ENCODE measurements around the gene MRPL49. TPM values are rescaled to one million over a fixed set of nuclear protein-coding genes. Genes with fewer than 3 reads are reported as not detected.

The MRPL49 gene
- total RNA-seq, 1 experiment from 2014 or later, result 55.9 TPM

- Mint-ChIP-seq H3K4me3 (peak overlapping the region; percentile 94), H3K27ac (peak overlapping the region; percentile 99), H3K9me3 (no peaks in the 10 kb centered on the region), H3K36me3 (peaks cover 39% of the 10 kb centered on the region), H3K4me1 (peaks cover 16% of the 10 kb centered on the region), H3K27me3 (ENCODE audit: low read depth) (no peaks in the 10 kb centered on the region)
- ATAC-seq (no peak), DNase-seq (ENCODE audit: low spot score) (no peak)
- TF ChIP-seq KAT7 (CRISPR knock-in tag; IDR thresholded peaks at IDR 0.05; ENCODE audit: borderline replicate concordance) (0 out of 2 replicates have a peak, but pooled peaks have one; percentile 3), ATF2 (CRISPR knock-in tag; IDR thresholded peaks at IDR 0.05; ENCODE audit: borderline replicate concordance, low read depth) (no peak), SP1 (CRISPR knock-in tag; conservative IDR thresholded peaks at IDR 0.05) (no peak), RELA (CRISPR knock-in tag; IDR thresholded peaks at IDR 0.05; ENCODE audit: borderline replicate concordance) (0 out of 2 replicates have a peak, but pooled peaks have one; percentile 9), CTCF (IDR thresholded peaks at IDR 0.05) (no peak), NR3C1 (CRISPR knock-in tag; conservative IDR thresholded peaks at IDR 0.05; ENCODE audit: low read depth) (no peak)
- POLR2A ChIA-PET, result interaction anchor here (0.6 kb wide), 2 partner anchors 135 to 159 kb away, joined by 3 read pairs; no protein-coding TSS in a partner anchor
- CTCF ChIA-PET, result interaction anchor here (1.1 to 1.4 kb wide), 4 partner anchors 27 to 98 kb away, joined by 3 to 6 read pairs (median 3); partner anchors contain the start of gene CAPN1
Observed at GRCh38 chr11:65083134-65083833, 38.8 kb upstream of the MRPL49 start.

- H3K27ac Mint-ChIP-seq, result peak within 1 kb of the TSS; percentile 99
- no peaks in the 10 kb centered on the region for H3K27me3 Mint-ChIP-seq (ENCODE audit: low read depth)
- ChIA-PET POLR2A (interaction anchor here (0.6 kb wide), 2 partner anchors 136 to 160 kb away, joined by 3 read pairs; no protein-coding TSS in a partner anchor), CTCF (interaction anchor here (1.3 to 1.4 kb wide), 2 partner anchors 26 to 71 kb away, joined by 3 to 6 read pairs; no protein-coding TSS in a partner anchor)
- no peaks in the 10 kb centered on the region for H3K9me3 Mint-ChIP-seq
- H3K4me3 Mint-ChIP-seq, result peak within 1 kb of the TSS; percentile 94
- H3K4me1 Mint-ChIP-seq, result peaks cover 10% of the 10 kb centered on the region
- ATAC-seq (peak; percentile 81), DNase-seq (ENCODE audit: low spot score) (peak; percentile 96)
- peaks cover 31% of the 10 kb centered on the region for H3K36me3 Mint-ChIP-seq
- TF ChIP-seq RORB (CRISPR knock-in tag; IDR thresholded peaks at IDR 0.05) (no peak), E2F5 (CRISPR knock-in tag; IDR thresholded peaks at IDR 0.05) (peak; percentile 92), NFATC4 (CRISPR knock-in tag; IDR thresholded peaks at IDR 0.05) (no peak), TEAD4 (CRISPR knock-in tag; IDR thresholded peaks at IDR 0.05) (peak; percentile 62; the same call in 1 of the 2 replicates), KAT7 (CRISPR knock-in tag; IDR thresholded peaks at IDR 0.05; ENCODE audit: borderline replicate concordance) (no peak), TEAD1 (CRISPR knock-in tag; IDR thresholded peaks at IDR 0.05) (peak; percentile 89), PRRX2 (CRISPR knock-in tag; IDR thresholded peaks at IDR 0.05) (no peak), NFYB (CRISPR knock-in tag; conservative IDR thresholded peaks at IDR 0.05; ENCODE audit: low read depth) (no peak), NFE2L1 (CRISPR knock-in tag; IDR thresholded peaks at IDR 0.05) (peak; percentile 89; the same call in 1 of the 2 replicates), AFF4 (CRISPR knock-in tag; IDR thresholded peaks at IDR 0.05; ENCODE audit: borderline replicate concordance) (no peak), ZNF317 (CRISPR knock-in tag; IDR thresholded peaks at IDR 0.05; ENCODE audit: borderline replicate concordance, low read depth) (no peak), CREB1 (CRISPR knock-in tag; IDR thresholded peaks at IDR 0.05) (peak; percentile 93; the same call in 1 of the 2 replicates), NR2C2 (CRISPR knock-in tag; IDR thresholded peaks at IDR 0.05) (no peak), ATF3 (CRISPR knock-in tag; conservative IDR thresholded peaks at IDR 0.05) (no peak), ETV6 (CRISPR knock-in tag; IDR thresholded peaks at IDR 0.05) (peak; percentile 80), ZBTB21 (CRISPR knock-in tag; IDR thresholded peaks at IDR 0.05; ENCODE audit: borderline replicate concordance) (no peak), GTF2I (CRISPR knock-in tag; conservative IDR thresholded peaks at IDR 0.05) (no peak), NR3C1 (CRISPR knock-in tag; conservative IDR thresholded peaks at IDR 0.05; ENCODE audit: low read depth) (no peak), IRF1 (CRISPR knock-in tag; IDR thresholded peaks at IDR 0.05) (no peak), ZNF263 (CRISPR knock-in tag; IDR thresholded peaks at IDR 0.05; ENCODE audit: low read depth) (no peak), TP53 (CRISPR knock-in tag; IDR thresholded peaks at IDR 0.05) (no peak)
Observed at GRCh38 chr11:65083834-65084597, 38.1 kb upstream of the MRPL49 start, which contains the start of the genes CDCA5 and ZFPL1. TSS of gene CDCA5 (minus strand) at chr11:65084040. CDS start at chr11:65083978, 62 bp downstream. TSS of gene ZFPL1 (plus strand) at chr11:65084222. CDS start at chr11:65084699, 477 bp downstream.

Data from WTC11 (cell line).